Type B pancreatic cell (in vitro differentiated cells): ENCODE data around the gene ZFR. TPM values are rescaled to one million over a fixed set of nuclear protein-coding genes. Genes with fewer than 3 reads are reported as not detected.
"Not testable (repeated sequence)": the region's sequence is repeated elsewhere in the genome, so short reads cannot be mapped to it uniquely, and the experiment has no call there.

Experiments
- DNase-seq: peaks from one replicate; pipeline ENCODE4 v3.0.0; 2021; ENCODE audit warnings: mixed read lengths; ENCODE audit not compliant: unreplicated experiment; ENCODE audit errors: extremely low spot score
- H3K27ac Mint-ChIP-seq: 2 replicates; pipeline ENCODE4 v1.8.0; 2021; ENCODE audit warnings: mild to moderate bottlenecking, mixed read lengths
- H3K27me3 Mint-ChIP-seq: 2 replicates; pipeline ENCODE4 v1.8.0; 2021; ENCODE audit warnings: mixed read lengths
- H3K36me3 Mint-ChIP-seq: 2 replicates; pipeline ENCODE4 v1.8.0; 2021; ENCODE audit warnings: mixed read lengths
- H3K4me1 Mint-ChIP-seq: one replicate; pipeline ENCODE4 v1.8.0; 2021; ENCODE audit warnings: mixed read lengths; ENCODE audit not compliant: unreplicated experiment
- H3K4me3 Mint-ChIP-seq: 2 replicates; pipeline ENCODE4 v1.8.0; 2021; ENCODE audit warnings: mild to moderate bottlenecking, mixed read lengths
- H3K9me3 Mint-ChIP-seq: 2 replicates; pipeline ENCODE4 v1.8.0; 2021; ENCODE audit warnings: mixed read lengths
- total RNA-seq: library from RNA; stranded (reverse); gene quantifications from 2 replicates; pipeline ENCODE4 v1.2.1, GENCODE V29; 2021; ENCODE audit warnings: low replicate concordance
- TF ChIP-seq, protein P1 (sequence below): fragments of 200-600 bp; sonication (generic); conservative IDR thresholded peaks from 2 replicates; pipeline ENCODE4 v1.5.0; 2021; ENCODE audit warnings: antibody characterized with exemption, mild to moderate bottlenecking

ZFR gene
- total RNA-seq, 1 donor from 2014 or later: 67.1 TPM

DNA sequence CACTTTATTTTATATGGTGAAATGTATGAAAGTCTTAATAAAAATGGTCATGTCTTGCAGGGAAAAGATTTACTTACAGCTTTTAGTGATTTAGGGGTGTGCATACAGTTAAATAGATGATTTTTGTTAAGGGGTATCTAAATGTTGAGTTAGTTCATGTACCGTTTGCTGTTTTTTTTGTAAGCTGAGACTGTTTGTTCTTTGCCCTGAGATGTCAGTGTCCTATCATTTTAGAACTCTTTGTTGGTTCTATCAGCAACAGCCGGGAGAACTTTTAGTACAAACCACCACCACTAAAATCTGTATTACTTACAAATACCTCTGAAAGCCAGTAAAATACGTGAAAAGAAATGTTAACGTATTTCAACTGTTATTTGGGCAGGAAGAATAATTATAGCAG, 75.5 kb downstream of the ZFR start:
- H3K4me1 Mint-ChIP-seq: no peaks in the 10 kb centered on the region
- no peaks in the 10 kb centered on the region for H3K27me3 Mint-ChIP-seq
- DNase-seq: no peak
- H3K27ac Mint-ChIP-seq: no peak overlapping the region
- H3K4me3 Mint-ChIP-seq: no peak overlapping the region
- H3K36me3 Mint-ChIP-seq: peaks cover 28% of the 10 kb centered on the region
- TF ChIP-seq, protein P1, sequence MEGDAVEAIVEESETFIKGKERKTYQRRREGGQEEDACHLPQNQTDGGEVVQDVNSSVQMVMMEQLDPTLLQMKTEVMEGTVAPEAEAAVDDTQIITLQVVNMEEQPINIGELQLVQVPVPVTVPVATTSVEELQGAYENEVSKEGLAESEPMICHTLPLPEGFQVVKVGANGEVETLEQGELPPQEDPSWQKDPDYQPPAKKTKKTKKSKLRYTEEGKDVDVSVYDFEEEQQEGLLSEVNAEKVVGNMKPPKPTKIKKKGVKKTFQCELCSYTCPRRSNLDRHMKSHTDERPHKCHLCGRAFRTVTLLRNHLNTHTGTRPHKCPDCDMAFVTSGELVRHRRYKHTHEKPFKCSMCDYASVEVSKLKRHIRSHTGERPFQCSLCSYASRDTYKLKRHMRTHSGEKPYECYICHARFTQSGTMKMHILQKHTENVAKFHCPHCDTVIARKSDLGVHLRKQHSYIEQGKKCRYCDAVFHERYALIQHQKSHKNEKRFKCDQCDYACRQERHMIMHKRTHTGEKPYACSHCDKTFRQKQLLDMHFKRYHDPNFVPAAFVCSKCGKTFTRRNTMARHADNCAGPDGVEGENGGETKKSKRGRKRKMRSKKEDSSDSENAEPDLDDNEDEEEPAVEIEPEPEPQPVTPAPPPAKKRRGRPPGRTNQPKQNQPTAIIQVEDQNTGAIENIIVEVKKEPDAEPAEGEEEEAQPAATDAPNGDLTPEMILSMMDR: no peak
- no peaks in the 10 kb centered on the region for H3K9me3 Mint-ChIP-seq

DNA sequence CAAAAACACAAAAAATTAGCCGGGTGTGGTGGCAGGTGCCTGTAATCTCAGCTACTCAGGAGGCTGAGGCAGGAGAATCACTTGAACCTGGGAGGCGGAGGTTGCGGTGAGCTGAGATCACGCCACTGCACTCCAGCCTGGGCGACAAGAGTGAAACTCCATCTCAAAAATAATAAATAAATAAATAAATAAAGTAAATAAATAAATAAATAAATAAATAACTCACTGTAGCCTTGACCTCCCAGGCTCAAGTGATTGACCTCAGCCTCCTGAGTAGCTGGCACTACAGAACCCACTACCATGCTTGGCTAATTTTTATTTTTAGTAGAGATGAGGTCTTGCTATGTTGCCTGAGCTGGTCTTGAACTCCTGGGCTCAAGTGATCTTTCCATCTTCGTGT, 77.3 kb downstream of the ZFR start:
- H3K4me3 Mint-ChIP-seq, H3K27ac Mint-ChIP-seq, DNase-seq, H3K4me1 Mint-ChIP-seq, H3K27me3 Mint-ChIP-seq, H3K9me3 Mint-ChIP-seq: not testable (repeated sequence)
- peaks cover 26% of the 10 kb centered on the region for H3K36me3 Mint-ChIP-seq

DNA sequence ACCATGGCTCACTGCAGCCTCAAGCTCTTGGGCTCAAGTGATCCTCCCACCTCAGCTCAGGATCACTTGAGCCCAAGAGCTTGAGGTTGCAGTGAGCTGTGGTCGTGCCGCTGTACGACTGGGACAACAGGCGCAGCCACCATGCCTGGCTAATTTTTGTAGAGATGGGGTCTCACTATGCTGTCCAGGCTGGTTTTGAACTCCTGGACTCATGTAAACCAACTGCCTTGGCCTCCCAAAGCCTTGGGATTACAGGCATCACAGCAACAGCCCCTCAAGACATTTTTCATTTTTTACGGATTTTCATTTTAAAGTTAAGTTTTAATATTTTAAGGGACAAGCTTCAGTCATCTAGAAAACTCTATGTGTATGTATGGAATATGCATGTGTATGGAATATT, 78.9 kb downstream of the ZFR start:
- no peak for DNase-seq
- no peaks in the 10 kb centered on the region for H3K9me3 Mint-ChIP-seq
- TF ChIP-seq, protein P1: no peak
- H3K4me1 Mint-ChIP-seq: no peaks in the 10 kb centered on the region
- H3K27me3 Mint-ChIP-seq: no peaks in the 10 kb centered on the region
- H3K27ac Mint-ChIP-seq: no peak overlapping the region
- H3K36me3 Mint-ChIP-seq: peaks cover 21% of the 10 kb centered on the region
- H3K4me3 Mint-ChIP-seq: no peak overlapping the region

DNA sequence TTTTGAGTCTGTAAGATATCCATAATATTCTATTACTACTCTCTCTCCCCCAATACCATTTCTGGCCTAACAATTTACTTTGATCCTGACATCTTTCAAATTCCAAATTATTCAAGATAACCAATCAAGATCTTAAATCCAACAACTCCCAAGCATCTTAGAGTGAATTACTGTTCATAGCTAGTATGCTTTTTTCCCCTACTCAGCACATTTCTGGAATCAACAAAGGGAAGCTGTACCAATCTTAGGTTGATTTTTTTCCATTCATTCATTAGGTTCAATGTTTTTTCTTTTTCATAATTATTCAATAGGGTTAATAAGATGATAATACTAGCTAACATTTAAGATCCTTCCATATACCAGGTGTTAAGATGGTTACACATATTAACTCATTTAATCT, 81.5 kb downstream of the ZFR start:
- Mint-ChIP-seq H3K27ac (no peak overlapping the region), H3K36me3 (peaks cover 28% of the 10 kb centered on the region), H3K9me3 (no peaks in the 10 kb centered on the region), H3K4me3 (no peak overlapping the region), H3K27me3 (no peaks in the 10 kb centered on the region), H3K4me1 (no peaks in the 10 kb centered on the region)
- TF ChIP-seq, protein P1: no peak
- DNase-seq: no peak

DNA sequence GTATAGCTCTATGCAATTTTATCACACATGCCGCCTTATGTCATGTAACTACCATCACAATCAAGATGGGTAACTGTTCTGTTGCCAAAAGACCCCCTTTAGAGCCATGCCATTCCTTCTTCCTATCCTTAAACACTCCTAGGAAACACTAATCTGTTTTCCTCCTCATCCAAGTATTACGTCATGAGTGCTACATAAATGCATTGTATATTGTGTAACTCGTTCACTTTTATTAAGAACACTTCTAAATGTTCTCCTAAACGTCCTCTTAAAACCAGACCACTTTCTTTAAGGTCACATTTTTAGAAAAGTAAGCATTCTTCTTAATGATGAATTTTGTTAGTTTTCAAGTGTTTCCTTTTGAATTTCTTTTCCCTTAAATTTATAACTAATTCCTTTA, 82.0 kb downstream of the ZFR start:
- Mint-ChIP-seq H3K27me3 (no peaks in the 10 kb centered on the region), H3K4me1 (no peaks in the 10 kb centered on the region), H3K27ac (no peak overlapping the region), H3K4me3 (no peak overlapping the region), H3K9me3 (no peaks in the 10 kb centered on the region), H3K36me3 (peaks cover 26% of the 10 kb centered on the region)
- no peak for DNase-seq
- TF ChIP-seq, protein P1: no peak

DNA sequence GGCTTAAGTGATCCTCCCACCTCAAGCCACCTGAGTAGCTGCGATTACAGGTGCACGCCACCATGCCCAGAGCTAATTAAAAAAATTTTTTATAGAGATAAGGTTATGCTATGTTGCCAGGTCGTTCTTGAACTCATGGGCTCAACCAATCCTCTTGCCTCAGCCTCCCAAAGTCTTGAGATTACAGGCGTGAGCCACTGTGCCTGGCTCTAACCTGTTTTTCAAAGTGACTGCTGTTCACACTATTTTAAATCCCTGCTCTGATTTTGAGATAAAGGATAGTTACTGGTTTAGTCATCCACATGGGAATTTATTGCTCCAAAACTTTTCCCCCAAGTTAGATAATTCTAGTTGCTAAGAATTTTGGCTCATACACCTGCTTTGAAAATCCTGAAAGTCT, 83.6 kb downstream of the ZFR start:
- peaks cover 29% of the 10 kb centered on the region for H3K36me3 Mint-ChIP-seq
- no peak overlapping the region for H3K27ac Mint-ChIP-seq
- no peaks in the 10 kb centered on the region for H3K27me3 Mint-ChIP-seq

More for the DNA sequence above, 83.6 kb downstream of the ZFR start:
- no peak for DNase-seq
- Mint-ChIP-seq H3K4me1 (no peaks in the 10 kb centered on the region), H3K4me3 (no peak overlapping the region), H3K9me3 (no peaks in the 10 kb centered on the region)
- TF ChIP-seq, protein P1: no peak
